HCT116 (cell line): ENCODE measurements around the gene OTULIN. TPM values are rescaled to one million over a fixed set of nuclear protein-coding genes. Genes with fewer than 3 reads are reported as not detected.

ENCODE experiments used
- ATAC-seq: fragments of 200-7000 bp; cut with Tn5 transposase; 2 replicates; pipeline ENCODE4 v1.9.1; 2020; ENCODE audit warnings: mild to moderate bottlenecking, moderate library complexity
- BruUV-seq: library from RNA; stranded (reverse); fragments of 400-500 nt; replicated peaks from 2 replicates; lab custom pipeline; 2021; lab: Mats Ljungman, UMichigan
- CTCF ChIA-PET: fragments of 300-600 bp; sonication (Branson Sonifier 250); formaldehyde crosslinking; loops from one replicate; lab custom pipeline; 2021; ENCODE audit warnings: antibody characterized with exemption; lab: Charles Lee
- POLR2A ChIA-PET: fragments of 300-600, 350-600 bp; sonication (Branson Sonifier 250); formaldehyde crosslinking; loops from one replicate; lab custom pipeline; 2021; ENCODE audit warnings: antibody characterized with exemption; lab: Charles Lee
- RAD21 ChIA-PET, 2 experiments: fragments of 300-600 bp; sonication (Branson Sonifier 250); formaldehyde crosslinking; loops; one replicate each; lab custom pipeline; 2023; ENCODE audit warnings: low total read pairs in 2 of 2; ENCODE audit not compliant: uncharacterized antibody in 2 of 2, unreplicated experiment in 2 of 2, low non-redundant PET in 1 of 2; lab: Charles Lee
- DNase-seq: peaks from one replicate; pipeline ENCODE4 v3.0.0-alpha.2; 2010; ENCODE audit warnings: low read depth, low spot score
- H2AFZ ChIP-seq: fragments of 200-600 bp; shearing (Covaris generic), sonication (generic); 2 replicates; pipeline ENCODE4 v1.6.1; 2017; ENCODE audit warnings: low read depth, mixed run types, mixed read lengths, antibody characterized with exemption, low read length; ENCODE audit not compliant: poor library complexity, severe bottlenecking
- H3K27ac ChIP-seq: 2 replicates; pipeline ENCODE4 v1.5.1; 2012; ENCODE audit warnings: low read depth, low read length
- H3K27me3 ChIP-seq: fragments of 200-600 bp; sonication (generic); 2 replicates; pipeline ENCODE4 v1.6.1; 2016; ENCODE audit warnings: mixed run types, low read length, mixed read lengths; ENCODE audit not compliant: insufficient read depth
- H3K36me3 ChIP-seq, 2 experiments: fragments of 200-500 bp in 1 of 2; fragments of 200-600 bp in 1 of 2; sonication (Bioruptor generic) in 1 of 2; sonication (generic) in 1 of 2; 2 replicates each; pipeline versions ENCODE4 v1.5.1 to v1.6.1; 2014 to 2016; ENCODE audit warnings: low read length in 2 of 2, inconsistent platforms in 1 of 2, mixed read lengths in 1 of 2, mixed run types in 1 of 2; ENCODE audit not compliant: insufficient read depth in 2 of 2, control insufficient read depth in 1 of 2
- H3K4me1 ChIP-seq, 2 experiments: fragments of 200-600 bp in 1 of 2; sonication (generic) in 1 of 2; 2 replicates each; pipeline versions ENCODE4 v1.5.1 to v1.6.1; 2012 to 2017; ENCODE audit warnings: low read length in 2 of 2, inconsistent platforms in 1 of 2, mild to moderate bottlenecking in 1 of 2, mixed read lengths in 1 of 2, mixed run types in 1 of 2, moderate library complexity in 1 of 2; ENCODE audit not compliant: insufficient read depth in 2 of 2, control insufficient read depth in 1 of 2
- H3K4me2 ChIP-seq: fragments of 200-600 bp; sonication (generic); 2 replicates; pipeline ENCODE4 v1.6.1; 2017; ENCODE audit warnings: mixed run types, low read length, mixed read lengths
- H3K4me3 ChIP-seq, 2 experiments: fragments of 200-600 bp in 1 of 2; sonication (generic) in 1 of 2; replicated peaks in 1 of 2; 2 replicates each; pipeline ENCODE4 v1.5.1; 2011 to 2016; ENCODE audit warnings: low read length in 2 of 2, control low read depth in 1 of 2, low read depth in 1 of 2, mild to moderate bottlenecking in 1 of 2, mixed read lengths in 1 of 2, mixed run types in 1 of 2
- H3K79me2 ChIP-seq: fragments of 200-600 bp; sonication (generic); 2 replicates; pipeline ENCODE4 v1.6.1; 2017; ENCODE audit warnings: mild to moderate bottlenecking, mixed run types, low read length, moderate library complexity, mixed read lengths; ENCODE audit not compliant: insufficient read depth
- H3K9ac ChIP-seq: fragments of 200-600 bp; sonication (generic); 2 replicates; pipeline ENCODE4 v1.6.1; 2016; ENCODE audit warnings: low read length, mixed read lengths
- H3K9me2 ChIP-seq: fragments of 200-600 bp; sonication (generic), shearing (Covaris generic); 2 replicates; pipeline ENCODE4 v1.6.1; 2017; ENCODE audit warnings: mixed run types, mild to moderate bottlenecking, moderate library complexity; ENCODE audit not compliant: insufficient read depth
- H3K9me3 ChIP-seq, 2 experiments: fragments of 200-500 bp in 1 of 2; fragments of 200-600 bp in 1 of 2; sonication (Bioruptor generic) in 1 of 2; sonication (generic) in 1 of 2; 2 replicates each; pipeline ENCODE4 v1.6.1; 2014 to 2017; ENCODE audit warnings: low read length in 2 of 2, mixed read lengths in 2 of 2, inconsistent platforms in 1 of 2, low read depth in 1 of 2, mild to moderate bottlenecking in 1 of 2, mixed run types in 1 of 2, moderate library complexity in 1 of 2; ENCODE audit not compliant: control insufficient read depth in 1 of 2, insufficient read depth in 1 of 2
- H4K20me1 ChIP-seq: fragments of 200-600 bp; sonication (generic), shearing (Covaris generic); 2 replicates; pipeline ENCODE4 v1.6.1; 2017; ENCODE audit warnings: mixed run types, mild to moderate bottlenecking, moderate library complexity; ENCODE audit not compliant: insufficient read depth
- CEBPB ChIP-seq: IDR thresholded peaks from 2 replicates; pipeline ENCODE4 v1.6.1; 2012; ENCODE audit warnings: low read depth
- ELF1 ChIP-seq: IDR thresholded peaks from 2 replicates; pipeline ENCODE4 v1.6.1; 2012; ENCODE audit warnings: low read depth, borderline replicate concordance
- FOSL1 ChIP-seq: IDR thresholded peaks from 2 replicates; pipeline ENCODE4 v1.6.1; 2012; ENCODE audit warnings: low read depth
- POLR2A ChIP-seq: IDR thresholded peaks from 2 replicates; pipeline ENCODE4 v1.7.0; 2011; ENCODE audit warnings: borderline replicate concordance; ENCODE audit not compliant: insufficient read depth, insufficient read length; ENCODE audit errors: extremely low read depth
- POLR2AphosphoS5 ChIP-seq: IDR thresholded peaks from 2 replicates; pipeline ENCODE4 v1.6.1; 2011; ENCODE audit warnings: mild to moderate bottlenecking, low read depth, low read length, moderate library complexity
- REST ChIP-seq: IDR thresholded peaks from 2 replicates; pipeline ENCODE4 v1.6.1; 2012; ENCODE audit warnings: low read depth
- SP1 ChIP-seq: IDR thresholded peaks from 2 replicates; pipeline ENCODE4 v1.6.1; 2012; ENCODE audit warnings: low read depth
- SRF ChIP-seq: IDR thresholded peaks from 2 replicates; pipeline ENCODE4 v1.6.1; 2012; ENCODE audit warnings: low read depth
- TCF7L2 ChIP-seq: IDR thresholded peaks from 2 replicates; pipeline ENCODE4 v1.7.0; 2011; ENCODE audit warnings: borderline replicate concordance, inconsistent platforms; ENCODE audit not compliant: insufficient read depth, insufficient read length; ENCODE audit errors: extremely low read depth
- ZBTB33 ChIP-seq: IDR thresholded peaks from 2 replicates; pipeline ENCODE4 v1.6.1; 2011; ENCODE audit warnings: mild to moderate bottlenecking, low read length, moderate library complexity; ENCODE audit not compliant: insufficient replicate concordance; ENCODE audit errors: extremely low read depth
- ZFX ChIP-seq: fragments of 450-650 bp; IDR thresholded peaks from 2 replicates; pipeline ENCODE4 v1.6.1; 2017
- ZNF274 ChIP-seq: fragments of 200-500 bp; sonication (Bioruptor generic); IDR thresholded peaks from 2 replicates; pipeline ENCODE4 v1.6.1; 2014; ENCODE audit warnings: mild to moderate bottlenecking, low read depth, low read length, inconsistent platforms
- intact Hi-C: fragments of 100-400 bp; cut with micrococcal nuclease; formaldehyde crosslinking; loops from 2 replicates; pipeline ENCODE4 v1.10.0; 2022
- total RNA-seq: library from RNA; stranded (reverse); gene quantifications from one replicate; pipeline ENCODE4 v1.2.1, GENCODE V29; 2021; ENCODE audit not compliant: unreplicated experiment
- TF ChIP-seq, protein P1 (sequence below): IDR thresholded peaks from 2 replicates; pipeline ENCODE4 v1.6.1; 2012

Gene OTULIN
- total RNA-seq, 1 experiment from 2014 or later = 25.7 TPM

DNA sequence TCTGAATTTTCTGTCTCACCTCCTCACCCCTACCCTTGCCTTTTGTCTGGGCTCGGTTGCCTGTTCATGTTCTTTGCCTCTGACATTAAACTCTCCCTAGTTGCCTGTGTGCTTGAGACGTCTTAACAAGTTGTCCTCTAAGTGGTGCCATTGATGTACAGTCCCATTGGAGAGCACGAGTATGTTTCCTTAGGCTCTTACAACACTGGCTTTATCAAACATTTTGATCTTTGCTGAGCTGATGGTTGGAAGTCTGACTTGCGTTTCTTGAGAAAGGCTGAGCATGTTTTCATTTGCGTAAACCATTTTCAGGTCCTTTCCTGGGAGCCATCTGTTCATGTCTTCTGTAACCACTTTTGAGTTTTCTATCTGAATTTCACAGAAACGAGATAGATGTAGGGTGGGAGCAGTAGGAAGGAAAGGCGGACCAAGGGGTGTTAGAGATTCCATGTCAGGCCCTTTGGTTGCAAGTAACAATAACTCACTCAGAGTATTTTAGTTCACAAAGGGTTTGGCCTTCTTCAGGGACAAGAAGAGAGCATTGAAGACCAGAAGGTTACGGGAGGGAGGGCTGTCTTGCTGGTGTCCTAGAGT lies 35.4 kb downstream of the OTULIN start:
- no peak overlapping the region for H3K27ac ChIP-seq
- ATAC-seq (no peak), DNase-seq (no peak)
- H3K27me3 ChIP-seq = no peaks in the 10 kb centered on the region
- ChIA-PET CTCF (no interaction called here), RAD21 (no interaction called here), POLR2A (no interaction called here)
- no peaks in the 10 kb centered on the region for H3K9me2 ChIP-seq
- no peaks in the 10 kb centered on the region for H4K20me1 ChIP-seq
- no peaks in the 10 kb centered on the region for H3K4me1 ChIP-seq
- no peak overlapping the region for H3K9ac ChIP-seq
- no peak overlapping the region for H2AFZ ChIP-seq
- no peak overlapping the region for H3K4me3 ChIP-seq
- BruUV-seq = no TSS peak
- no peak overlapping the region for H3K4me2 ChIP-seq
- H3K36me3 ChIP-seq = peaks cover 5 to 11% of the 10 kb centered on the region in 2 experiments; a peak in 3 of 4 replicates
- no peaks in the 10 kb centered on the region for H3K79me2 ChIP-seq
- intact Hi-C loops = no loop called here
- TF ChIP-seq POLR2A (no peak), SP1 (no peak), CEBPB (no peak)
- H3K9me3 ChIP-seq = no peaks in the 10 kb centered on the region

DNA sequence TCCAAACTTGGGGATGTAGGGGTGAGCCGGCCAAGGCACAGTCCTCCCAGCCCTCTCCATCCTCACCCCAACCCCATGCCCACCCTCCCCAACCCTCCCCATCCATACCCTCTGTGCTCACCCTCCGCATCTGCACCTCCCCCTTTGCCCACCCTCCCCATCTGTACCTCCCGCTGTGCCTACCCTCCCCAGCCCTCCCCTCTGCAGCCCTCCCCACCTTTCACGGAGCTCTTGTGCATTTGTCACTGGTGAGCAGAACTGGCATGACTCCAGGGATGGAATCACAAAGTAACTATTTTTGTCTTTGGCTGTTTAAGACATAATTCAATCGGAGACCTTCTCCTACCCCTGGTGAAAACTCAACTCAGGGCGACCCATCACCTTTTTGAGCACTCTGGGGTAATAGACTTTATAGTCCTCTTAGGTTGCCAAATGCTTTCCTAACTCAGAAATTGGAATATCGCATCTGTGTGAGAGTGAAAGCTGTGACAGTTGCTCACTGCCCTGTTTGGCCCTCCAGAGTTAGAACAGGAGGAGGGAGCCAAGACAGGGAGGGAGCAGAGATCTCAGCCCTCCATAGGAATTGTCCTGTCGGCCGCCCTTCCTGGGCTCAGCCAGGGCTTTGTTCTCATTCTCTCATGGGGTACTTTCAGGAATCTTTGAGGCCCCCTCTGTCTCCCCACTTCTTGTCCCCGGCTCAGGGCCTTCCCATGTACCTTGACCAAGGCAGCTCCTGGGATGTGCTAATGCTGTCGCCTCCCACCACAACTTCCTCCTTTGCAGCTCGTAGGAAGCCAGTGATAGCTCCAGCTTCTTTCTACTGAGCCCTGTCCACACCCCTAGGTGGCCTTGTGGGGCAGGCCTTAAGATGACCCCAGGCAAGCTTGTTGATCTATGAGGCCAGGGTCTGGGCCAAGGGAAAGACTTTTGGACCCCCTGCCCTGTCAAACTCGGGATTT lies 36.2 kb downstream of the OTULIN start:
- H3K36me3 ChIP-seq = peaks cover 4 to 11% of the 10 kb centered on the region in 2 experiments; a peak in 2 of 4 replicates
- intact Hi-C loops = no loop called here
- no TSS peak for BruUV-seq
- H2AFZ ChIP-seq = no peak overlapping the region
- no peak overlapping the region for H3K9ac ChIP-seq
- no peak overlapping the region for H3K4me2 ChIP-seq
- H3K27me3 ChIP-seq = no peaks in the 10 kb centered on the region
- DNase-seq (no peak), ATAC-seq (no peak)
- H3K4me3 ChIP-seq = no peak overlapping the region
- no peaks in the 10 kb centered on the region for H3K9me2 ChIP-seq
- RAD21 ChIA-PET = no interaction called here
- H3K4me1 ChIP-seq = no peaks in the 10 kb centered on the region
- no peak overlapping the region for H3K27ac ChIP-seq
- no peaks in the 10 kb centered on the region for H4K20me1 ChIP-seq
- POLR2A ChIA-PET = no interaction called here
- H3K79me2 ChIP-seq = no peaks in the 10 kb centered on the region
- H3K9me3 ChIP-seq = no peaks in the 10 kb centered on the region
- CTCF ChIA-PET = no interaction called here
- TF ChIP-seq ZBTB33 (no peak), SRF (no peak), ELF1 (no peak), ZFX (no peak), TCF7L2 (no peak), POLR2AphosphoS5 (no peak), REST (no peak), FOSL1 (no peak), ZNF274 (no peak)
- TF ChIP-seq, protein P1, sequence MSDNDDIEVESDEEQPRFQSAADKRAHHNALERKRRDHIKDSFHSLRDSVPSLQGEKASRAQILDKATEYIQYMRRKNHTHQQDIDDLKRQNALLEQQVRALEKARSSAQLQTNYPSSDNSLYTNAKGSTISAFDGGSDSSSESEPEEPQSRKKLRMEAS = no peak
